ENCODE measurements around the gene YIPF3.
"Not testable (repeated sequence)": the region's sequence is repeated elsewhere in the genome, so short reads cannot be mapped to it uniquely, and the experiment has no call there.

YIPF3 gene

DNA sequence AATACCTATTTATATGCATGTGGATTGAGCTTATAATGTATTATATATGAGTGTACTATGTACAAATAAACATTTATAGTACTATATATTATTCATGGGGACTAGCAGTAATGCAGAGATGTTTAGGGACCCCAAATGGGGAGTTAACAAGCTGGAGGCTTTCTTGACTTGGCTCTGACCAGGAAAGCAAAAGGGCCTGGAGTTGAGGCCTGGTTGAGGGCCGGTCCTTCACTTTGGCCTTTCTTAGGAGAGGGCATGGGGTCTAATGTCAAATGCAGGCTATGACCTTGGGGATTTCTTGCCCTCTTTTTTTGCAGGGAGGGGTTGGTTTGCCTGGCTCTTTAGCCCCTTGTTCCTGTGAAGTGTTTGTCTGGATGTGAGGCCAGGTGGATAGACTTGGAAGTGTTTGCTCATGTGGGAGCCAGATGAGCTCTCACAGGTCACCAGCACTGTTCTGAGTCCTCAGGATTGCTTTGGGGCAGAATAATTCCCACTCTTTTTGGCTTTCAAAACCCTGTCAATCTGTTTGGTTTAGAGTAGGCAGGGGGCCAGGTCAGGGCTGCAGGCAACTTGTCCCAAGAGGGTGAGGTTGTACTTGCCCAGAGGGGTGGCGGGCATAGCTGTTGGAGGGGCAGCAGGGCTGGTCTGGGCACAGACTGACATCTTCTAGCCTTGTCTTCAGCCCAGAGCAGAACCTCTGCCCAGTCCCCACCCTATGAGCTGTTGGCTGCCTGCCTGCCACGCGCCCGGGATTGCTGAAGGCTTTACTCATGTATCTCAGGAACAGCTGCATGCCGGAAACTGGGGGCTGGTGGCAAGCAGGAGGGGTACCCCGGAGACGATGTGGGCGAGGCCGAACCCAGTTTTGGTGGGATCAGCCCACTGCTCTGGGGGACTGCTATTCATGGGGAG is 24.7 kb downstream of the YIPF3 start:
- DNase-seq, result peak; percentile 22

DNA sequence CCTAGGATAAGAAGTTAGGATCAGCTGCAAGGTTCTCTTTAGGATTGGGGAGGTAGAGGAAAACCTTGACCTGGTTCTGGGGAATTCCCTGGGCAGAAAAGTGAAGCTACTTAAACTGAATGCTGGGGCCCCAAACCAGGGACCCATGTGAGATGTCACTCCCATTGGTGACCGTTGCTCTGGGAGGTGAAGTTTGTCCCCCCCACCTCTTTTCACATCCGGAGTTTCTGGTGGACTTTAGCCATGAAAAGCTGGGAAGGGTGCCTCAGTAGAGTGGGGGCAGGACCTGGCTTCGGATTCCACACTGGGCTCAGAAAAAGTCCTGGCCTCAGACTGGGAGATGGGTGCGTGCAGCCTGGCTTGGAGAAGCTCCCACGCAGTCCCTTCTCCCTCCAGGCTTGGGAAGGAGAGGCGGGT is 26.2 kb downstream of the YIPF3 start:
- DNase-seq, result no peak

DNA sequence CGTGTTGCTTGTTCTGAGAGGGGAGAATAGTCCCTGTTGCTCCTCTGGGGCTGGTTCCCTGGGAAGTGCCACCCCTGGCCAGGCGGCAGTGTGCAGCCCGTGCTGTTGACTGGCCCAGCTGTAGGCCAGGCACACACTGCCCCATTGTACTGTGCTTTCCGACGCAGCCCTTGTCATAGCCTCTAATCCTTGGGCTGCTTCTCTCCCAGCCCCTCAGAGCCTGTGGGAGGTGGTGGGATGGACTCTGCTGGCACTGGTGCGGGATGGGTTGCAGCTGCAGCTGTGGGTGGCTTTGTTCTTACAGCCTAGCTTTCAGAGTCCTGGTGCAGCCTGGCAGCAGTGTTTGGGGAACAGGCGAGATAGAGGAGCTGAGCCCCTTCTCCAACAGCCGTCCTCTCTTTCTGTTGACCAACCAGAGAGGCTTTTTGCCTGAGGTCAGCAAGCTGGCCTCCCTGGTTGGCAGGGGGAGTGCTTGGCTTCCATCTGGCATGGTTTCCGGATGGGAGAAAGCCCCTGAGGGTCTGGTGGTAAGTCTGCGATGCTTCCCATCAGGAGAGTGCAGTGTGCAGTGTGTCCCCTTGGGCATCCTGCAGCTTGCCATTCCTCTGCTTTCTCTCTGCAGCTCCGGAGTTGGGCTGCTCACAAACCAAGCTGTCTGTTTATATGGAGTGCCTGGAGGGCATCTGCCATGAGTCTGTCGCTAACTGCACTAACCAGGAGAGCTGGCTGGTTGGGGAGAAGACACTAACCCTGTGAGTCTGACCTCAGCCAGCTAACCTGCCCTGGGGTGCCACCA is 27.3 kb downstream of the YIPF3 start:
- DNase-seq, result no peak

DNA sequence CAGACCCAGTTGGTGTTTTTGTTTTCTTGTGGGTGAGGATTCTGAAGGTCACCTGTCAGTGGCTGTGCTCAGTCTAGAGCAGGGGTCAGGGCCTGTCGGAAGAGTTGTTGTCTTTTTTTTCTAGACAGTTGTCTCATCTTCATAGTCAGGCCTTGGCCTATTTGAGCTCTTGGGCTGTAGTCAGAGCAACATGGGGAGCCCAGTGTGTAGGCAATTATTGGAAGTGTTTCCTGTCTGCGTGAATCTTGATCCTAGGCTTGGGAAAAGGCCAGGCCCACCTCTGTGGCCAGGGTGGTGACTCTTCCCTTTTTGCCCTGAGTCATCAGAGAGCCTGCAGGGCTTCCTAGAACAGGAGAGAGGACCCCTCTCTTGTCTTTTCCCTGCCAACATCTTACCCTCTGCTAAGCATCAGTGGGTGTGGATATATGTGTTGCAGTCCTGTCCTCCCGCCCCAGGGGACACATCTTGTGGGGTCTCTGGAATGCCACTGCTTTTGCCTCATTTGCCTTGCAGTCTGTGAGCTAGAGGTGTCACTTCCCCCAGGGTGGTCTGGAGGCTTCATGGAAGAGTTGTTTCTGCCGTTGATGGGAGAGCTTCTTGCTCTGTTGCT is 28.0 kb downstream of the YIPF3 start:
- DNase-seq, result no peak

DNA sequence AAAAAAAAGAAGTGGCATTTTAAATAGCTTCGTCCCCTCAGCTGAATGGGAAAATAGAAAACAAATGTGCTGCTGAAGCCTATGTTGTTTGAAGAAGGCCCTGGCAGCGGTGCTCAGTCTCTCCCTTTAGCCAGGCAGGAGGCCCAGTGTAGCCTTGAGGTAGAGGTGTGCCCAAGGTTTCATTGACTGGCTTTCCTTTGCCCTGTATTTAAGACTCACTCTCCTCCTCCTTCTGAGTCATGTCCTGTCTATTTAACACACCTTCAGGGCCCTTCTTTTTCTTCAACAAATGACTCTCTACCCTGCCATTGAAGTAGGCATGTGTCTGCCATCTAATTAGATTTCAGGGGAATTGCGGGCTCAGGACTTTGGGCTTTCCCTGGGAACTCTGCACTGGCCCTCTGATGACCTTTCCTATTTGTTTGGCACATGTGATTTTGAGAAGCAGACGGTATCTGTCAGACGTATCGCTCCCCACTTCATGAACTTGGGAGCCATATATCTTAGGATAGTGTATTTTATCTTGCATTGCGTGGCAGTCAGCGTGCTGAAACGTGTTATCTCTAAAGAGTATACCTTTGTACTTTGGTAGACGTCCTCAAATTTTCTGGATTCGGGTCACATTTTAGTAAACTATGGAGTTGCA is 35.0 kb downstream of the YIPF3 start:
- DNase-seq, result no peak

DNA sequence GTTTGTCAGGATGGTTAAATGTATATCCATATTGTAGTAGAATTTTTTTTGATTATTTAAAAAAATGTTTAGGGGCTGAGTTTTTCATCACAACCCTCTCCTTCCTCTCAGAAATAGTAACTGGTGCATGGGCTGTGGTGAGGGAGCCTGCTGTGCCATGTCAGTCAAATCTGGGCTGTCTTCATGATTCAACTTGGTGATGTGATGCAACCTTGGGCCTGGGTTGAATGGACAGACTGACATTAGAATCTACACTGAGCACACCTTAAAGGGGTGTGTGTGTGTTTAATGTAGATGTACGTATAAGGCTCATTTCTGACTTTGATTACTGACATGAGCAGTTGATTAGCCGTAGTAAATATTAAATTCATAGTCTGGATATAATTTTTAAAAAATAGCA is 35.7 kb downstream of the YIPF3 start:
- no peak for DNase-seq

DNA sequence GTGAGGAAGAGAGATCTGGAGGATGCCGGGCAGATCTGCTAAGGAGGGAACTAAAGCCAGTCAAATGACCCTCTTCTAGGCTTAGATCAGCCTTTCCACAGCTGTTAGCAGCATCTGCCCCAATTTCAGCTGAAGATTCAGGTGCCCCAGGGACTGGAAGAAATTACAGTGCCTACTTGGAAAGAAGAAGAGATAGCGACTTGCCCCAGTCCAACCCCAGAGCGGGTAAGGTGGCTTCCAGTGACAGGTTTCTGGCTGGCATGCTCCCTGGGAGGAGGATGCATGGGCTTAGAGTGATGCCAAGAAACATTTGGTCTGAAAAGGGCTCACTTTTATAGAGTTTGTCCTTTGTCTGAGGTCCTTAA is 38.7 kb downstream of the YIPF3 start:
- DNase-seq, result peak; percentile 17

DNA sequence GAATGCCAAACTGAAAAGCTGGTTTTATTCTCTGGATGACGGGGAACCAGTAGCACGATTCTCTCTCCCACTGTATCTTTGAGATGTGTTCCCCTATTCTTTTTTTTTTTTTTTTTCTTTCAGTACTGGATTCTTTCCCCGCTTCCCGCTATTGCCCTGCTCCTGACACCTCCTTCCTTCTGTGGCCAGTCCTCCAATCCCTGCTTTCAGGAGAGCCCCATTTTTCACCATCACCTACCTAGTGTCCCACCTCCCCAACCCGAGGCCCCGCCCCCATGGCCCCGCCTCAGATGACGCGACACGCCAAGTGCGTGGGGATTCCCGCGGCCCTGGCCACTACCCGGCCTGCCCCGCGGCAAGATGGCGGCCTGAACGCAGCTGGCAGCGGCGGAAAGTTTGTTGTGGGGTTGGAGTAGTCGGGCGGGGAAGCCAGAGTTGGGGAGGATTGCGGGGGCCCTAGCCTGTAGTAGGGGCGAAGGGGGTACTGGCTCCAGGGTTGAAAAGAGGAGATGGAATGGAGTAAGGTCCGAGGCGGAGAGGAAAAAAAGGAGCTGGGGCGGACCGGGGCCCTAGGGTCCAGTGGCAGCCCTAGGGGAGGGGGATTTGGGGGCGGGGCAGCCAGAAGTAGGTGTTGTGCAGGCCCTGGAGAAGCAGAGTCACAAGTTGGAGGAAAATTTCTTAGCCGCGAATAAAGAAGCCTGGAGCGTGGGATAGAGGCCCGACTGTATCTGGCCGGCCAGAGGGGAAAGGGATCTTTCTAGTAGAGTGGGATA is 39.3 kb downstream of the YIPF3 start, which contains the start of gene TJAP1:
TSS of gene TJAP1 (plus strand) at position 336 of the 773 bp plus-strand sequence. CDS start 21,432 bp downstream, outside the sequence.
- peak; percentile 11 for DNase-seq

DNA sequence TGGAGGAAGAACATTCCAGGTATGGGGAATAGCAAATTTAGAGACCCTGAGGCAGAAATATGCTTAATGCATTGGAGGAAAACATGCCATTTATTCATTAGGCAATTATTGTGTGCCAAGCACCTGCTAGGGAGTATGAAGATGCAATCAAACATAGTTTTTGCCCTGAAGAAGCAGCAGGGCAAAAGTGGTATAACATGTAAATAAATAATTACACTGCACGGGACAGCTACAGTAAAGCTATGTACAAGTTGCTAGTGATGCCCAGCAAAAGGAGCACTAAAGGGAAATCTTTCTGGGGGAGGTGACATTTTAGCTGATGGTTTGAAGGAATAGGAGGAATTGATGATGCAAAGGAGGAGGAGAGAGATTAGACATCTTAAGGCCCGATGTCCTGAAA is 40.0 kb downstream of the YIPF3 start:
- DNase-seq, result no peak

DNA sequence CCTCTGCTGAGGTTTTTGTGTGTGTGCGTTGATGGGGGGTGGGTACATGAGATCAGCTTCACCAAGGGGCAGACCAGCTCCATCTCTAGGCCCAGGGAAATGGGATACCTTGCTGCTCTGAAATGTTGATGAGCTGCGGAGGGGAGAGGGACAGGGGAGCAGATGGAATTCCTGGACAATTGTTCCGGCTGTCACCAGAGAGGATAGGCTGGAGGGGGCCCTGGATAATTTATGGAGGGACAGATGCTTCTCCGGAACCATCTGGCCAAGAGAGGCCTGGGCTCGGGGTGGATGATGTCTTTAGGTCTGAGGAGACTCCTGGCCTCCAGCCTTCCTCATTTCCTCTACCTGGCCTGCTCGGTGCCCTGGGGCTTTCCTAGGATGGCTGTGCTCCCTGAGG is 41.2 kb downstream of the YIPF3 start:
- peak; percentile 92 for DNase-seq

DNA sequence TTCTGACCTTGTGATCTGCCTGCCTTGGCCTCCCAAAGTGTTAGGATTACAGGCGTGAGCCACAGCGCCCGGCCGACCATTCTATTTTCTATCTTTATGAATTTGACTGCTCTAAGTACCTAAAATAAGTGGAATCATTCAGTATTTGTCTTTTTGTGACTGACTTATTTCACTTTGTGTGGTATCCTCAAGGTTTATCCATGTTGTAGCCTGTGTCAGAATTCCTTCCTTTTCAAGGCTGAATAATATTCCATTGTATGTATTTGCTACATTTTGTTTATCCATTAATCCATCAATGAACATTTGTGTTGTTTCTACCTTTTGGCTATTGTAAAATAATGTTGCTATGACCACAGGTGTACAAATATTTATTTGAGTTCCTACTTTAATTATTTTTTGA is 44.2 kb downstream of the YIPF3 start:
- DNase-seq, result no peak

DNA sequence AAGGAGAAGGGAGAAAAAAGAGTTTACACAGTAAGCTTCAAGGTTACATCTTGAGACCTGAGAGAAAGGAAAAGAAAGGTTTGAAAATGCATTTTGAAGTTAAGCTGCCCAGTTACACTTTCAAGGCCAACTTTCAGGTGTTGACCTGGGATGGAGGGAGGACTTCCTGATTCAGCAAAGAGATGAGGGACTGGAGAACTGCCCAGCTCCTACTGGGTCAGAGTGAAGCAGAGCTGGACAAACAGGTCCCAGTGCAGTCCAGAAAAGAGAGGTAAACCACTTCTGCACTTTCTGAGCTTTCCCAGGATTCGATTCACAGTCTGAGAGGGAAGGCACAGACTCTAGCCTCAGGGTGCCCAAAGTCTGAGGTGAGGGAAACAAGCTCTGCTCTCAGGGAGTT is 45.3 kb downstream of the YIPF3 start:
- no peak for DNase-seq

DNA sequence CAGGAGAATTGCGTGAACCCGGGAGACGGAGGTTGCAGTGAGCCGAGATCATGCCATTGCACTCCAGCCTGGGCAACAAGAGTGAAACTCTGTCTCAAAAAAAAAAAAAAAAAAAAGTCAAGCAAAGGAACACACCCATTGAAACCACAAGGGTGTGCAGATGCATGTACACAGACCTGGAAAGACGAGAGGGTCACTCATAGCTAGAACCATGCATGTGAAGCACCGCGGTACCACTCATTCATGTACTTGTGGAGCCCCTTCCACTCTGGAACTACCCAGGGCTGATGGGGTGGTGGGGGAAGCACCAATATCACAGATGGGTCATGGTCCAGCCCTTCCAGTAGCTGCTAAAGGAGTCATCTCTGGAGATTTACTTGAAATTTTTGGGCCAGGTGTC is 46.8 kb downstream of the YIPF3 start:
- DNase-seq, result no peak

DNA sequence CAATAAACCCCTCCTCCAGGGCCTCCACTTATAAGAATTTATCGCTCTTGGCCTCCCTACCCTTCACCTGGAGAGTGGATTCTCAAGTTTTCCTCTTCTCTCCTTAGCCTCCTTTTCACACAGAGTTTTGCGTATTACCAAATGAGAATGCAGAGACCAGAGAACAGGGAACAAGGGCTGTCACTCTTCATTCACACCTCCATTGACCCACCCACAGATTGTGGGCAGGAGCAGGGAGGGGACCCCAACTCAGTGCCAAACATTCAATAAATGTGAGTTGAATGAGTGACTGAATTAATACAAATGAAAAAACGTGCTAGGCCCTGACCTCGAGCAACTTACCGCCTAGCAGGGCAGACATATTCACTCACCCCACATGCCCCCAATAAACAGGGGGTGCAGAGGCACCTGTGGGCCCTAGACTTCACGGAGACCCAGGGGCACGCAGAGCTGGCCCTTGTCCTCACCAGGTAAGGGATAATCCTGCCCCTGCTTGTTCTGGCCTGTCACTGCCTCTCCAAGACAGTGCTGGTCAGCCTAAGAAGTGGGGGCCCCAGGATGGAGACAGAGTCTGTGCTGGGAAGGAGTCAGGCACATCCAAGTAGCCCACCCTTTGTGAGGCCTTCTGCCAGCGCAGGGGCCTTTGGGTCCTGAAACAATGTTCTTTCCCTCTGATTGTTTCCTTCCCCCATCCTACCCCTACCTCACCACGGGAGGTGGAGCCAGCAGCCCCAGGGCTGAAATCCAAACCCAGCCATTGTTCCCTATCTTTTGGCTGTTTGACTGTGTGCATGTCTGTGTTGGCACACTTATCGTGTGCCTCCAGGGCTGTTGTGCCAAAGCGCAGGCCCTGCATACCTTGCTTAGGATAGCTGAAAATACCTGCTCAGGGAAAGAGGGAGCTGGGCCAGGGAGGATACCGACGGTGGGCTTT is 47.7 kb downstream of the YIPF3 start:
- no peak for DNase-seq

DNA sequence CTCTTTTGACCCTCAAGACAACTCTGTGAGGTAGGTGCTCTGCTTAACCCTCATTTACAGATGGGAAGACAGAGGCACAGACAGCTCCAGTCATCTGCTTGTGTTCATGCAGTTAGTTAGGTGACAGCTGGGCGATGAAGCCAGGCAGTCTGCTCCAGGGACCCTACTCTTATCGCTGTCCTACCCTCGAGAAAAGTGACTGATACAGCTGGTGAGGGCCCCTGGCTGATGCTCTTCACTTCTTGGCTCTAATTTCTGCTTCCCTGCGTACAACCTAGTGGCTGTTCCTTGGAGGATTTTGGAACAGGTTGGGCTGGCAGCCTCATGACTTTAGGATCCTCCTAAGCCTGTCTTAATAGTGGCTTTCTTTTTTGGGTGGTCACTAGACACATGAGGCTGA is 48.5 kb downstream of the YIPF3 start:
- DNase-seq, result no peak

DNA sequence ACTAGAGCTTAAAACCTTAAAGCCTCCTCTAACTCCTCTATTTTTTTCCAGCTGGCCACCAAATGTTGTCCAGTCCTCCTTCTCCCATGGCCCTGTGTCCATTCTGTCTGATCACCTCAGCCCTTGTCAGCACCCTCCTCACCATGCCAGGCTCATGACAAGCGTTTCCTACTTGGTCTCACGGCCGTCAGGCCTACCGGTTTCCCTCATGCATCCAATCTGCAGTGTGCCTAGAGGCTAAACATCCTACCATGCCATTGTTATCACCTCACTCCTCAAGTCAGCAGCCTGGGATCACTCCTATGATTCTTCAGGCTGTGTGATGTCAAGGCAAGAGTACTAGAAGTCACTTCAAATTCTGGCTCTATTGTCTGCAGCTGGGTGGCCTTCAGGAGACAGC is 49.0 kb downstream of the YIPF3 start:
- no peak for DNase-seq

DNA sequence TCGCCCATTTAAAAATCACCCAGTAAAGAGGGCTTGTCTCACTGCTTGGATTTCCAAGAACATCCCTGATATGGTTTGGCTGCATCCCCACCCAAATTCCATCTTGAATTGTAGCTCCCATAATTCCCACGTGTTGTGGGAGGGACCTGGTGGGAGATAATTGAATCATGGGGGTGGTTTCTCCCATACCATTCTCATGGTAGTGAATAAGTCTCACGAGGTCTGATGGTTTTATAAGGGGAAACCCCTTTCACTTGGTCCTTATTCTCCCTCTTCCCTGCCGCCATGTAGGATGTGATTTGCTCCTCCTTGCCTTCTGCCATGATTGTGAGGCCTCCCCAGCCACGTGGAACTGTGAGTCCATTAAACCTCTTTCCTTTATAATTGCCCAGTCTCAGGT is 49.5 kb downstream of the YIPF3 start:
- not testable (repeated sequence) for DNase-seq

DNA sequence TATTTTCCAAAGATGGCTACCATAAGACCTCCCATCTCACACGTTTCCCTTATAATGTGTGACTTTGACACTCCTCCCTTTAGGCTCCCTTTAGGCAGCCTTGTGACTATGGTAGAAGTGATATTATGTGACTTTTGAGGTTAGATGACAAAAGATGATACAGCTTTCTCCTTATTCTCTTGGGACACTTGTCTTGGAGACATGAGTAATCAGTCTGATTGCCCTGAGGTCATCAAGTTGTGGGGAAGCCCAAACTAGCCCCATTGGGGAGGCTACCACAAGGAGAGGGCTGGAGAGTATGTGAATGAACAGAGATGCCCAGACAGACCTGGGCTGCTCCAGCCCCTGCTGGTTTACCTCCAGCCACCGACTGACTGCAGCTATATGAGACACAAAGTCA is 50.8 kb downstream of the YIPF3 start:
- DNase-seq, result no peak

DNA sequence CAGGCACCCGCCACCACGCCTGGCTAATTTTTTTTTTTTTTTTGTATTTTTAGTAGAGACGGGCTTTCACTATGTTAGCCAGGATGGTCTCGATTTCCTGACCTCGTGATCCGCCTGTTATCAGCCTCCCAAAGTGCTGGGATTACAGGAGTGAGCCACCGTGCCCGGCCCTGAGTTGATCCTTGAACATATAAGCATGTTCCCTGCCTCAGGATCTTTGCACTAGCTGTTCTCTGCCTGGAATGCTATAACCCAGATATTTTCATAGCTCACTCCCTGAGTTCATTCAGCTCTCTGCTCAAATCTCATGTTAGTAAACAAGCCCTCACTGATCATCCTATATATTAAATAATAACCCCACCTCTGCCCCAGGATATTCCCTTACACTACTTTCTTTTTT is 52.4 kb downstream of the YIPF3 start:
- DNase-seq, result no peak

DNA sequence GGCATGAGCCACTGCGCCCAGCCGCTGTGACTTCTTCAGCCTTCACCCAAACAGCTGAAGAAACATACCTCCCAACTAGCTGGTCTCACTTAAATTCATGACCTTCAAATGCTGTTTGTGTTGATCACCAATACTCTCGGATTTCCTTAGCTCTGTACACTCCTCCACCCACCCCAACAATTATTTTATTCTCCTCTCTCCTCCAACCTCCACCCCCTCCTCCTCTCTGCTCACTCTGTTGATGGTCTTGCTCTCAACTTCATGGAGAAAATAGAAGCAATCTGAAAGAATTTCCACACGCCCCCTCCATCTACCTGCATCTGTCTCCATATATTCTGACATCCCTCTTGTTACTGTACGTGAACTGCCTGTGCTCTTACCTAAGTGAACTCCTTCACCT is 54.8 kb downstream of the YIPF3 start:
- DNase-seq, result no peak

Measured in DMS 273 treated with DMSO at 0.1 percent for 48 hours (cell line).